ENCODE results near the gene B4GALT7.

GRCh38 chr5:177601577-177602457 is 1.9 kb downstream of the B4GALT7 start:
- TF ChIP-seq TAF1 (conservative IDR thresholded peaks at IDR 0.05) (no peak), GABPA (IDR thresholded peaks at IDR 0.05 in 1 of 2, conservative IDR thresholded peaks at IDR 0.05 in 1 of 2) (no peak), REST (IDR thresholded peaks at IDR 0.05) (no peak)

All from liver (tissue), 2 donors.